AG09319 (cell line): ENCODE results near the gene AQP12B.

ENCODE experiments used
- DNase-seq: peaks from one replicate; pipeline ENCODE4 v3.0.0-alpha.2; 2010; ENCODE audit warnings: low read depth; ENCODE audit errors: extremely low read depth
- CTCF ChIP-seq: IDR thresholded peaks from 2 replicates; pipeline ENCODE4 v1.5.1; 2011; ENCODE audit warnings: low read depth, mild to moderate bottlenecking, inconsistent platforms, low read length, moderate library complexity

Gene AQP12B

DNA sequence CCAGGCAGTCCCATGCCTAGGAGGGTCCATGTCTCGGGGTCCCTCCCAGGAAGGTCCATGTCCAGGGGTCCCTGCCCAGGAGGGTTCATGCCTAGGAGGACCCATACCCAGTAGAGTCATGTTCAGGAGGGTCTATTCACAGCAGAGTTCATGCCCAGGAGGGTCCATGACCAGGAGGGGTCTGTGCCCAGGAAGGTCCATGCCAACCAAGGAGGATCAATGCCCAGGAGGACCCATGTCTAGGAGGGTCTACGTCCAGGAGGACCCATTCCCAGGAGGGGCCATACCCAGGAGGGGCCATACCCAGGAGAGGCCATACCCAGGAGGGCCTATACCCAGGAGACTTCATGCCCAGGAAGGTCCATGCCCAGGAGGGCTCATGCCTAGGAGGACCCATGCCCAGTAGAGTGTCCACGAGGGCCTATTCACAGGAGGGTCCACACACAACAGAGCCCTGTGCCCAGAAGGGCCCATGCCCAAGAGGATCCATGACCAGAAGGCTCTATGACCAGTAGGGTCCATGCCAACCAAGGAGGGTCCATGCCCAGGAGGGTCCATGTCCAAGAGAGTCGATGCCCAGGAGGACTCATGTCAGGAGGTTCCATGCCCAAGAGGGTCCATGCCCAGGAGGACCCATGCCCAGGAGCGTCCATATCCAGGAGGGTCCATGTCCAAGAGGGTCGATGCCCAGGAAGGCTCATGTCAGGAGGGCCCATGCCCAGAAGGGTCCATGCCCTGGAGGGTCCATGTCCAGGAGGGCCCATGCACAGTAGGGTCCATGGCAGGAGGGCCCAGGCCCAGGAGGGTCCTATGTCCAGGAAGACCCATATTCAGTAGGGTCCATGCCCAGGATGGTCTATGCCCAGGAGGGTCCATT, 47.3 kb downstream of the AQP12B start:
- TF ChIP-seq CTCF: no peak
- no peak for DNase-seq

GRCh38 chr2:240632306-240632721, 50.4 kb downstream of the AQP12B start:
- no peak for DNase-seq
- TF ChIP-seq CTCF: no peak

DNA sequence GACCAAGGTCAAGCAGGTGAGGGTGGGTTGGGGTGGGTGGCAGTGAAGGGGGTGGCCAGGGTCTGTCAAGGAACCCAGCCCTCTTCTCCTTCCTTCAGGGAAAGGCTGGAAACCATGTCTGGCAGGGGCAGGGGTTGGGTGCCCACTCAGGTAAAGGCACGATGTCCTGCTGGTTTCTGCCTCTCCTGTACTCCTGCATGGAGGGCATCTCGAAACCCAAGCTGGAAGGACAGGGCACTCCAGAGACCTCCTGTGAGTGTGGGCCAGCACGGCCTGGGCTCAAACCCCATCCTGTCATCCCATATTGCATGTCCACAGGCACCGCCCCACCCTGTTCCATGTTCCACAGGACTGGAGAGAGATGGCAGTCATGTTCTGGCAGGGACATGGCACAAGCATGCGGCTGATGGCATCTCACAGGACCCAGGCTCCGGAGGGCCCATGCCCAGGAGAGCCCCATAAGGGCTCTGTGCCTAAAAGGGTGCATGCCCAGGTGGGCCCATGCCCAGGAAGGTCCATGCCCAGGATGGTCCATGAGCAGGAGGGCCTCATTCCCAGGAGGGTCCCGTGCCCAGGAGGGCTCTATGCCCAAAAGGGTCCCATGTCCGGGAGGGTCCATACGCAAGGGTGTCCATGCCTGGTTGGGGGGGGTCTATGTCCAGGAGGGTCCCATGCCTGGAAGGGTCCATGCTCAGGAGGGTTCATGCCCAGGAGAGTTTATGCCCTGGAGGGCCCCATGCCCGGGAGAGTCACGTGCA, 51.0 kb downstream of the AQP12B start:
- no peak for DNase-seq
- TF ChIP-seq CTCF: no peak

DNA sequence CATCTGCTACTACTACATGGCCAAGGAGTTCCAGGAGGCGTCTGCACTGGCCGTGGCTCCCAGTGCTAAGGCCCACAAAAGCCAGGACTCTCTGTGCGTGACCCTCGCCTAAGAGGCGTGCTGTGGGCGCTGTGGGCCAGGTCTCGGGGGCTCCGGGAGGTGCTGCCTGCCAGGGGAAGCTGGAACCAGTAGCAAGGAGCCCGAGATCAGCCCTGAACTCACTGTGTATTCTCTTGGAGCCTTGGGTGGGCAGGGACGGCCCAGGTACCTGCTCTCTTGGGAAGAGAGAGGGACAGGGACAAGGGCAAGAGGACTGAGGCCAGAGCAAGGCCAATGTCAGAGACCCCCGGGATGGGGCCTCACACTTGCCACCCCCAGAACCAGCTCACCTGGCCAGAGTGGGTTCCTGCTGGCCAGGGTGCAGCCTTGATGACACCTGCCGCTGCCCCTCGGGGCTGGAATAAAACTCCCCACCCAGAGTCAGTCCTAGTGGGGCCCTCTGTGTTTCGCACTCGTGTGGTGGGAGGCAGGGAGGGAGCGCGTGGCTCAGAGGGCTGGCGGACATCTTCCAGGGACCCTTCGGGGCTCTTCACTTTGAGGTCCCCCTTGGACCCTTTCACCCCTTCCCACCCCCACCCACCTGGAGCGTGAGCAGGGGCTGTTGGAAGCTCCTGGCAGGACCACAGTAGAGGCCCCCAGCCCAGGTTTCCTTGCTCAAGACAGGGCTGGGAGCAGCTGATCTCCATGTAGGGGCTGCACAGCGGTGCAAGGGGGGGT, 51.7 kb downstream of the AQP12B start:
- DNase-seq: no peak
- no peak for TF ChIP-seq CTCF

- no peak for TF ChIP-seq CTCF
- no peak for DNase-seq
These were observed 52.5 kb downstream of the AQP12B start for GRCh38 chr2:240629968-240630770.

DNA sequence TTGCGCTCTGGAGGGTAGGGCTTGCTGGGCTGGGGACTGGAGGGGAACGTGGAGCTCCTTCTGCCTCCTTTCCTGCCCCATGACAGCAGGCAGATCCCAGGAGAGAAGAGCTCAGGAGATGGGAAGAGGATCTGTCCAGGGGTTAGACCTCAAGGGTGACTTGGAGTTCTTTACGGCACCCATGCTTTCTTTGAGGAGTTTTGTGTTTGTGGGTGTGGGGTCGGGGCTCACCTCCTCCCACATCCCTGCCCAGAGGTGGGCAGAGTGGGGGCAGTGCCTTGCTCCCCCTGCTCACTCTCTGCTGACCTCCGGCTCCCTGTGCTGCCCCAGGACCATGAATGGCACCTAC, 53.1 kb downstream of the AQP12B start:
- no peak for DNase-seq
- no peak for TF ChIP-seq CTCF
